Upper lobe of right lung (tissue), 1 donor: ENCODE measurements around the gene STRBP. TPM values are rescaled to one million over a fixed set of nuclear protein-coding genes. Genes with fewer than 3 reads are reported as not detected.

ENCODE experiments used
- ATAC-seq: fragments of 200-7000 bp; cut with Tn5 transposase; one replicate; pipeline ENCODE4 v1.9.1; 2020; ENCODE audit warnings: mild to moderate bottlenecking, moderate library complexity
- DNase-seq: peaks from one replicate; pipeline ENCODE4 v3.0.0-alpha.2; 2020
- H3K27ac ChIP-seq: fragments of 200-600 bp; one replicate; pipeline ENCODE4 v1.8.0; 2022
- H3K27me3 ChIP-seq: fragments of 200-600 bp; one replicate; pipeline ENCODE4 v1.8.0; 2022; ENCODE audit warnings: mild to moderate bottlenecking
- H3K36me3 ChIP-seq: fragments of 200-600 bp; one replicate; pipeline ENCODE4 v1.8.0; 2022
- H3K4me1 ChIP-seq: fragments of 200-600 bp; one replicate; pipeline ENCODE4 v1.8.0; 2022
- H3K4me3 ChIP-seq: fragments of 200-600 bp; one replicate; pipeline ENCODE4 v1.8.0; 2022; ENCODE audit warnings: mild to moderate bottlenecking
- H3K9me3 ChIP-seq: fragments of 200-600 bp; one replicate; pipeline ENCODE4 v1.8.0; 2022
- intact Hi-C: fragments of 100-400 bp; cut with DNase I; formaldehyde crosslinking; loops from one replicate; pipeline ENCODE4 v1.11.0; 2022
- total RNA-seq: library from RNA; stranded (reverse); fragmentation: NEBNext Ultra II Directional; extraction: Animal tissue kit (Norgen Biotek cat#: 25700); gene quantifications from one replicate; pipeline ENCODE4 v1.2.1, GENCODE V29; 2021
- TF ChIP-seq, protein P1 (sequence below): fragments of 200-600 bp; IDR thresholded peaks from one replicate; pipeline ENCODE4 v1.8.0; 2022; ENCODE audit warnings: antibody characterized with exemption
- donor health status: DM: no; HTN: yes; CAD: no; lungs with severe emphysema.

Gene STRBP
- total RNA-seq, 1 donor from 2014 or later, result 24.7 TPM

GRCh38 chr9:123218831-123219230 is 49.6 kb downstream of the STRBP start:
- no peaks in the 10 kb centered on the region for H3K9me3 ChIP-seq

DNA sequence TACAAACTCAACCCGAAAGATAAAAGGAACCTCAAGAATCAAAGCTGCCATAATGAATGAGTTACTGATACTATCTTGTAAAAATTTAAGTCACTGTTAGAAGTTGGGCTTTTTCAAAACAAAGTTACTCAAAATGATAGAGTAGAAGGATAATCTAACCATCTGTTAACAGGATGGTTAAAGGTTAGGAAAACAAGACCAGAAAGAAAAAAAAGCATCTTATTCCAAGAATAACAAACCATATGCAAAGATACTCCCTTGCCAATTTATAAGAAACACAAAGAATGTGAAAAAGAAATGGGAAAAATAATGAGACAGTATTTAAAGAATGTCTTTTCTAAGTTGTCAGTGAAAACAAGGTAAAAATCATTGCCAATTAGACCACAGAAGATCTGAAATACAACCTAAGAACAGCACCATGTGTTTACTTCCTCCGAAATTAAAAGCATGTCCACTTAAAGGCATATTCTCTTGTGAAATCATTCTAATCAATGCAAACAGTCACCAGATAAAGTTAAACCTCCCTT is 51.2 kb downstream of the STRBP start:
- TF ChIP-seq, protein P1, sequence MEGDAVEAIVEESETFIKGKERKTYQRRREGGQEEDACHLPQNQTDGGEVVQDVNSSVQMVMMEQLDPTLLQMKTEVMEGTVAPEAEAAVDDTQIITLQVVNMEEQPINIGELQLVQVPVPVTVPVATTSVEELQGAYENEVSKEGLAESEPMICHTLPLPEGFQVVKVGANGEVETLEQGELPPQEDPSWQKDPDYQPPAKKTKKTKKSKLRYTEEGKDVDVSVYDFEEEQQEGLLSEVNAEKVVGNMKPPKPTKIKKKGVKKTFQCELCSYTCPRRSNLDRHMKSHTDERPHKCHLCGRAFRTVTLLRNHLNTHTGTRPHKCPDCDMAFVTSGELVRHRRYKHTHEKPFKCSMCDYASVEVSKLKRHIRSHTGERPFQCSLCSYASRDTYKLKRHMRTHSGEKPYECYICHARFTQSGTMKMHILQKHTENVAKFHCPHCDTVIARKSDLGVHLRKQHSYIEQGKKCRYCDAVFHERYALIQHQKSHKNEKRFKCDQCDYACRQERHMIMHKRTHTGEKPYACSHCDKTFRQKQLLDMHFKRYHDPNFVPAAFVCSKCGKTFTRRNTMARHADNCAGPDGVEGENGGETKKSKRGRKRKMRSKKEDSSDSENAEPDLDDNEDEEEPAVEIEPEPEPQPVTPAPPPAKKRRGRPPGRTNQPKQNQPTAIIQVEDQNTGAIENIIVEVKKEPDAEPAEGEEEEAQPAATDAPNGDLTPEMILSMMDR, result no peak
- DNase-seq, result no peak
- Histone ChIP-seq H3K36me3 (no peaks in the 10 kb centered on the region), H3K4me3 (no peak overlapping the region), H3K9me3 (no peaks in the 10 kb centered on the region), H3K4me1 (no peaks in the 10 kb centered on the region), H3K27ac (no peak overlapping the region), H3K27me3 (no peaks in the 10 kb centered on the region)
- intact Hi-C loops, result no loop called here
- no peak for ATAC-seq

More at GRCh38 chr9:123218831-123219230, 49.6 kb downstream of the STRBP start:
- H3K27ac ChIP-seq, result no peak overlapping the region
- H3K36me3 ChIP-seq, result no peaks in the 10 kb centered on the region
- ATAC-seq (no peak), DNase-seq (no peak)
- H3K4me1 ChIP-seq, result no peaks in the 10 kb centered on the region
- TF ChIP-seq, protein P1, result no peak
- no peaks in the 10 kb centered on the region for H3K27me3 ChIP-seq
- no peak overlapping the region for H3K4me3 ChIP-seq
- intact Hi-C loops, result no loop called here

DNA sequence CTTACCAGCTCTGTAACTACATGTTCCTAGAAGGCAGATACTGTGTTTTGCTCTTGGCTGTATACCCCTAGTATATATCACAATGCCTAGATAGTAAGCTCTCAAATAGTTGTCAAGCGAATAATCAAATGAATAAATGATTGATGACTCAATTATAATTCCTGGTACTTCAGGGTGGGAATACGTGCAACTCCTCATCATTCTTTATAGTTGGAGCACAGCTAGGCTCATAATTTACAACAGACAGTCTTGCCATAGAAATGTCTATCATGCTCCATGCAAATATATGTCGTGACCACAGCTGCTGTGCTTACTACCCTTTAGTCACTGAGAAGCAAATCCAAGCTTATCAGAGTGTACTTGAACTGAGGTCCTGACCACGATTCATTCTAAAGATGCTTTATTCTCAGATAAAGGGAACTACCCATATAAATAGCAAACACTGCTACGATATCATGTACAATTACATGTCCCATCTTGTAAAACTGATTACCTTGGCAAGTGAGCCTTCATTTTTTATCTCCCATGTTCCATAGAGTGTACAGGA is 52.1 kb downstream of the STRBP start:
- Histone ChIP-seq H3K27me3 (no peaks in the 10 kb centered on the region), H3K9me3 (no peaks in the 10 kb centered on the region), H3K4me3 (no peak overlapping the region), H3K27ac (no peak overlapping the region), H3K36me3 (no peaks in the 10 kb centered on the region), H3K4me1 (no peaks in the 10 kb centered on the region)
- intact Hi-C loops, result no loop called here
- DNase-seq (no peak), ATAC-seq (no peak)
- TF ChIP-seq, protein P1, result no peak

DNA sequence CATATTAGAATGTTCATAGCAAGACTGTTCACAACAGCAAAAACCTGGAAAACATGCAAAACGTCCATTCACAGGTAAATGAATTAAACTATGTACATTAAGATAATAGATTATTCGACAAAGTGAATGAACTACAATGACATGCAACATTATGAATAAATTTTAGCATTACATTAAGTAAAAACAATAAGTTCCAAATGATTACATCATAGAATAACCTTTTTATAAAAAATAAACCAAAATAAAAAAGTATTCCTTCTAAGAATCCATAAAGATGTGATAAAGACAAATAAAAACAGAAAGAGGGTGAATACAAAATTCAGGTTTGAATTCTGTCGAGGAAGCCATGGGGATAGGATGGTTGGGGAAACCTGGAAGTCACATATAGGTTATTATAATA is 57.3 kb downstream of the STRBP start:
- Histone ChIP-seq H3K4me3 (no peak overlapping the region), H3K27me3 (no peaks in the 10 kb centered on the region), H3K36me3 (no peaks in the 10 kb centered on the region), H3K4me1 (no peaks in the 10 kb centered on the region), H3K9me3 (no peaks in the 10 kb centered on the region), H3K27ac (no peak overlapping the region)
- intact Hi-C loops, result no loop called here
- ATAC-seq, result no peak
- DNase-seq, result no peak
- TF ChIP-seq, protein P1, result no peak

DNA sequence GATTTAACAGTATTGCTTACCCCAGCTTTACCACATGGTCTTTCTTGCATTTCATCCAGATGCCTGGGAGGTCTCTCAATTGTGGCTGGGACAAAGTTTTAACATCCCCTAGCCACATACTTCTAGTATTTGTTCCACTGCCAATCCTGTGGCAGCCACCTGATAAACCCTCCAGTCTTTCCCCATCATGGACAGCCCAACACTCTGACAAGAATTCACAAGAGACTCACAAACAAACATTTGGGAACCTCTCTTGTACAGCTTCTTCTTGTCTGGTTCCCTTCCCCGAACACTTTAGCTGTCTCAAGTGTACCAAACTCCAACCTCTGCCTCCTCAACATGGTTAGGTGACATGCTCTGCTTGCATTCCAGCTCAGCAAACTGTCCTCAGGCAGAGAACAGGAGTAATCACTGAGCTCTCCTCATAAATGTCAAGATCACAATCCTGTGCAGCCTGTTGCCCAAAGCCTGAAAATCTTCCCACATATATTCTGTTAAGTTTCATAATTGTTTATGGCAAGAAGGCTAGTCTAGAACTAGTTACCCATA is 59.7 kb downstream of the STRBP start:
- no peak overlapping the region for H3K4me3 ChIP-seq

More for the DNA sequence above, 59.7 kb downstream of the STRBP start:
- no peak for DNase-seq
- no peaks in the 10 kb centered on the region for H3K36me3 ChIP-seq
- peak; percentile 60 for ATAC-seq
- TF ChIP-seq, protein P1, result no peak
- H3K9me3 ChIP-seq, result no peaks in the 10 kb centered on the region
- intact Hi-C loops, result no loop called here
- H3K27ac ChIP-seq, result no peak overlapping the region
- H3K27me3 ChIP-seq, result no peaks in the 10 kb centered on the region
- no peaks in the 10 kb centered on the region for H3K4me1 ChIP-seq
